NCI-H2196 (cell line): Measurements from ENCODE around the gene JAZF1.
A peak's percentile ranks its signal among the peaks of the same experiment; 100 is the strongest.

Experiments used
- DNase-seq: peaks from one replicate; lab custom pipeline; 2025; ENCODE audit not compliant: unreplicated experiment; lab: John Stamatoyannopoulos, UW

The JAZF1 gene

DNA sequence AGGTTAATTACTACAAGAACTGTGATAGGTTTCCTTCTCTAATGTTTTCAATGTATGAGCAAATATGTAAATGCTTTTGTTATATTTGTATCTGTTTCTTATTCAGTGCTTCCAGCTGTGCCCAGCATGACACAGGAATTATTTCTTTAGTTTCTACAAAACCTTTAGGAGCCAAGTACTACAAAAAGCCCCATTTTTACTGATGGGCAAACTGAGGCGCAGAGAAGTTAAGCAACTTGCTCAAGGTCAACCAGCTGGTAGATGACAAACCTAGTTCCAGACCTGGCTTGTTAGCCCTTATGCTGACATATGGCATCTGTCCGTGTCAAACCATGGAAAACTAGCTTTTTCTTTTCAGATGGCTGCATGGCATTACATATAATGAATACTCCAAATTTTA lies 134.6 kb downstream of the JAZF1 start:
- DNase-seq, result no peak

DNA sequence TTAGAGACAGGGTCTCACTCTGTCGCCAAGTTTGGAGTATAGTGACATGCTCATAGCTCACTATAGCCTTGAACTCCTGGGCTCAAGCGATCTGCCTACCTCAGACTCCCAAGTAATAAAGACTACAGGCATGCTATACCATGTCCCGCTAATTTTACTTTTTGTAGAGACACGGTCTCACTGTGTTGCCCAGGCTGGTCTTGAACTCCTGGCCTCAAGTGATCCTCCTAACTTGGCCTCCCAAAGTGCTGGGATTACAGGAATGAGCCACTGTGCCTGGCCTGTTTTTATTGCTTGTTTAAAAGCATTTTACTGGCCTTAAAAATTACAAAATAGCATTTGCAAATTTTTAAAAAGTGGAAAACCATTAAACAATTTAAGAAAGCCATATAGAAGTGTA lies 135.0 kb downstream of the JAZF1 start:
- no peak for DNase-seq

DNA sequence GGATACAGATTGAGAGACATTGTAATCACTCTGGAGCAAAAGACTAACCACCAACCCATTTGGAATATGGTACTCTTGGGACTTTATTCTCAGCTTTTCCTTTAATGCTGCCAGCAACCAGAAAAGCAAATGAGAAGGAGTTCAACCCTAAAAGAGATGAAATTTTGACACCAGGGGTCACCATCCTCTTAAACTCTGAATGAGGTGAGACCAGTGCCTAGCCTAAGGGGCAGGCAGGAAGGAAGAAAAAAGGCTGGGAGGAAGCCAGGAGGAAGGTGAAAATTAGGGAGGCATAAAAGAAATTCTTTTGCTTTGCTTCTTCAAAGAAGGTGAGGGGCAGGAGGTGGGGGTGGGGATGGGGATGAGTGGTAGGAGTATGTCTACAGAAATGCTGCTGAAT lies 135.8 kb downstream of the JAZF1 start:
- DNase-seq, result no peak

DNA sequence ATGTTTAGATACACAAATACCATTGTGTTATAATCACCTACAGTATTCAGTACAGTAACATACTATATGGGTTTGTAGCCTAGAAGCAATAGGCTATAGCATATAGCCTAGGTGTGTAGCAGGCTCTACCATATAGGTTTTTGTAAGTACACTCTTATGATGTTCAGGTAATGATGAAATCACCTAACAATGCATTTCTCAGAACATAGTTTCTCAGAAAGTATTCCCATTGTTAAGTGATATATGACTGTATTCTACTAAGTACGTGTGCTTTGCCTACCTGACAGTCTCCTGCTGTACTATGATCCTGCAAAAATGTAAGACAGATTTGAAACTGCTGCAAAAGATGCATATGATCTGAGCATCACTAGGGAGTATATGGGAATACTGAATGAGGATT lies 137.9 kb downstream of the JAZF1 start:
- no peak for DNase-seq

DNA sequence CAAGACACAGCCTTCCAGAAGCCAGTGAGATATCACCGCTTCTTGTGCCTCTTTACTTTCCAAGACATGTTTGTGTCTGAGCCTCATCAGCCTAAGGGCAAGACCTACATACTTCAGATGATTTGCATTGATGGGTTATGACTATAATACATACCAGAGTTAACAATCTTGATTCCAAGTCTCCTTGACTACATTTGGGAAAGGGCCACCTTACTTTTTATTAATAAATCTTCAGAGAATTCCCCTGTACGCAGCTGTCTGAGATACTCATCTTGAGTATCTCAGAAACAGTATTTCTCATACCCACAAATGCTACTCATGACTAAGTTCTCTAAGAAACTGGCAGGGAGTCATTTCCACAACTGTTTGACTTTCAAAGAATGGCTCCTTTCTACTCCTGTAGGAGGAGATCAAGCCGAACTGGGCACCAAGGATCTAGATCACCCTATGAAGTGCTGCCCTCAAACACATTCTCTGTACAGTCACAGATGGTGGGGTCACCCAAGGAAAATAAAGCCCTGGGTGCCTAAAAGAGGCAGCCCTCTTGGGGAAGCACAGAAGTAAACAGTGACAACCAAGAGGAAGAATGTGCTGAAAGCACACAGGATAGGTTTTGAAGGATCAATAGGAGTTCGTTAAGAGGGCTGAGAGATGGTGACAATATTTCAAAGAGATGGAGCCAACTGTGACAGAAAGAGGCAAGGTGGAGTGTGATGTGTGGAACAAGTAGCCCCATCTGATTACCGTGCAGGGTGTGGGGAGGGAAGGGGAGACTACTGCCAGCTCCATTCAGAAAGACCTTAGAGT lies 138.9 kb downstream of the JAZF1 start:
- DNase-seq, result no peak

DNA sequence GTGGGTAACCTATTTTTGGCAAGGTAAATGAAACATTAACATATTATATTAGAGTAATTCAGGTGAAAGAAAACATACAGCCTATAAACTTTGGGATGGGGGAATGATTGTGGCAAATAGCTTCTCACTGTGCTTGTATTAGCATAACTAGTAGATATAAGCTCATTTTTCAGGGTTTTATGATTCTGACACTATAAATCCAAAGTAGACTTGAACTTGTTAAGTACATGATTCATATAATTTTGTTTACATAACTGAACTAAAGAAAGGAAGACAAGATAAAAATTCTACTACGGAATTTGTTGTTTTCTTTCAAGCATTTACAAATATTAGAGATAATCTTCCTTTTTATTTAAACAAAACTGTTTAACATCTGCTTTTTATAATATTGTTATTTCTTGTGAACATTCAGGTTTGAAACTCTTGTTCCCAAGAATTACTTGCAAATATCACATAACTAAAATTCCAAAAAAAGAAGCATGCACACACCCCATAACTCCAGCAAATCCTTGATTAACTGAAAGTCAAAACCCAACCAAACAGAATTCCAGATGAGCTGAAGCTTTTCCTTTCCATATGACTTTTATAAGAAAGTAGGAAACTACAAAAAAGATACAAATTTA lies 142.3 kb downstream of the JAZF1 start:
- DNase-seq, result no peak

DNA sequence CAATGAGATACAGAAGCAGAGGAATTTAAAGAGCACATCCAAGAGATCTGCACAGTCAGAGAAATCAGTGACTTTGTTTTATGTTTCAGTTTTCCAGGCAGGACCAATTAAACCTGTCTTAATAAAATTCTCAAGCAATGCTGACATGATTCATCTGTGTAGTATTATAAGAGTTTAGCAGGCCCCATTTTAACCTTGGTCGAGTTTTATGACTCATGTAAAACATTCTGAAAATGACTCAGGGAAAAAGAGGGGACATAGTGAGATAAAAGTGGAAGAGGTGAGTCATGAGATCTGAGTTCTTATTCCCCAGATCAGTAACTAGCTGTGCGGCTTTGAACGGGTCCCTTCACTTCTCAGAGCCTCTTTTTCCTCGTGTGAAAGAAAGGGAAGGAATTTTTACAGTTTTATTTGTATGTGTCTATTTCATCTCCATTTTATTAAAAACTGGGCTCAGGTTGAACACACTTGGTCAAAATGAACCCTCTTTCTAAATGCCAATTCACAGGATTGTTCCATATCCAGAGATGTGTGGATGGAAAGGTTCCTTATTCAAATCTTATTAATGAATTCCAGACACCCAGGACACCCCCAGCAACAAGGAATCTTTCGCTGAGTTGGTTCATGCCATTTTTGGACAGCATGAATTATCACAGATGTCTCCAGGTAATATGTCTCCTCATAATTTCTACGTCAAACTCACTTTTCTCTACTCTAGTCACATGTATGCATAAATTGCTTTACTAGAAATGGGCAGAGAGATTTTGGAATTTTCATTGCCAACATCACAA lies 143.2 kb downstream of the JAZF1 start:
- no peak for DNase-seq

DNA sequence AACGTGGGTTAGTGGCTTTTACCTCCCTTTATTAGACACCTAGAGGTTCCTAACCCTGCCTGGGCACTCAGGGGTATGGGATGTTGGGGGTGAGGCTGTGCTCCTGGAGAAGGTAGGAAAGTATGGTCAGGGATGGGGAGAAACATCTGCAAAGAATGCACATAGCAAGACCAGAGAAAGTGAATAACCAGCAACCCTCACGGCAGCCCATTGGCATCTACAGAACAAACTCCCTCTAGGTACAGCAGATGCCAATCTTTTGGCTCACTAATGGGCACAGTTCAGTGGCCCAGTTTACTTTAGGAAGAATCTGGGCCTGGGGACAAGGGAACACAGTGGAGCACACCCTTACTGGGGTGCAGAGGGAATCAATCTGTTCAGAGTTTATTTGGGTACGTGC lies 143.9 kb downstream of the JAZF1 start:
- no peak for DNase-seq

DNA sequence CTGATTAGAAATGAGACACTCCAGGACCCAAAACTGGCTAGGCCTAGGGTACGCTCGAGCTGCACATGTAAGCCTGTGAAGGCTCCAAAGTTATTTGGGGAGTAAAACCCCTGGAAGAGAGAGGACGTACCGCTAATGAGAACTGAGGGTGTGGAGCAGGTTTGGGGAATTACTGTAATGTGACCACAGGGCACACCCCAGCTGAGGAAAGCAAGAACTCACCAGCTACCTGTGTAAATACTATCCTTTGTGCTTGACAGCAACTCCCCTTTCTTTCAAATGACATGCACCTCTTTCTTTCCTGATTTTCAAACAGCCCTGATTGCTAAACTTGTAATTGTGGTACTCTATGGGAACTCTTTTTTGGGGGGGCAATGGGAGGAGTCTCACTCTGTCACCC lies 147.2 kb downstream of the JAZF1 start:
- DNase-seq, result no peak

DNA sequence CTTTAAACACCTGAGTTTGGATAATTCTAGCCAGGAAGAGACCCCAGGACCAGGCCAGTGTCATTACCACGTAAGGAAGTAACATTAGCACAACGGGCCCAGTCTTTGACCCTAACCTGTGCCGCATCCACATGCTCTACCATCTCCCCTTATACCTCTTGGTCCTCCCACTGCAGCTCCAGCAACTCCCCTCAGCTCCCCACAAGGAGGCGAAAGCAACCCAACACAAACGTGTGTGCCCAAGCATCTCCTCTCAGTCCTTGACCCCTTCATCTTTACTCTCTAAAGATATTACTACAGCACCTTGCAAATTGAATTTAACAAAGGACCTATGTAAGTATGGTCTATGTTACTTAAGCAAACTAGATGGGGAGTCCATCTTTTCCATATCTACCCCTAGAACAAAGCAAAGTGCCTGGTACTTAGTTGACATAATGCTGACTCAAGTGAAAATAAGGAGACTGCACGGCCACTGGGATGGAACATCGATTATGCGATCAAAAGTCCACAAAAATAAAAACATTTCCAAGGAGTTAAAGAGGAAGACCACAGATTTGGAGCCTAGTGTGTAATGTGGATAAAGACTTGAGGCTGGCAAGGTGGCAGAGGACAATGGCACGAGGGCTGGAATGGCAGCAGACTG lies 147.7 kb downstream of the JAZF1 start:
- DNase-seq, result no peak

DNA sequence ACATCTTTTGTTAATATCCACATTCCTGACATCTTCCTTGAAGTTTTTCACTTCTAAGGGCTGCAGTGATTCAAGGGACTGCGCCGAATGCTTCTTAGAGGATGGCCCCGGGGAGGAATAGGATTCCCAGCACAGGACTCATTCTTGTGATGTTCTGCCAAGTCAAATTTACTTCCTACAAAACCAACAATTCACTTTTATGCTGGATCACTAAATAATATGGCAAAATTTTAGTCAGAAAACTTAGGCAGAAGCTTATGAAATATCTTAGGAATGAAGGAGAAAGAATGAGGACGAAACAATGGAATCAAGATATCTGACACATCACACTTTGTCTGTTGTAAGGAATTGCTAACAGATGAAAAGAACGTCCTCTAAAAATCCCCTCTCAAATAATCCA lies 151.5 kb downstream of the JAZF1 start:
- no peak for DNase-seq

DNA sequence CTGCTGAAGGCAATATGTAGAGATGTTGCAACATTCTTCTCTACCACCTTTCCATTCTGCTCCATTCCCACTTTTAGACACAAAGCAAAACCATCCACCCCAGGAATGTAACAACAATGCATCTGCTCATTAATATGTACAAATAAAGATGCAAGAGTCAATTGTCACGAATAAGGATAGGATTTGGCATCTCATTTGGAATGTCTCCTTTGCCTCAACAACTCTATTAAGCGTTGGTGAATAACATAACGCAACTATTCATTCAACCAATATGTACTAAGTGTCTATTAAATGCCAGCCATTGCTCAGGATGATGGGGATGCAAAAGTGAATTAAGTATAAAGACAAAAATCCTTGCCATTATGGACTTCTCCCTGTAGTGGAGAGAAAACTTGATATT lies 152.1 kb downstream of the JAZF1 start:
- DNase-seq, result no peak

DNA sequence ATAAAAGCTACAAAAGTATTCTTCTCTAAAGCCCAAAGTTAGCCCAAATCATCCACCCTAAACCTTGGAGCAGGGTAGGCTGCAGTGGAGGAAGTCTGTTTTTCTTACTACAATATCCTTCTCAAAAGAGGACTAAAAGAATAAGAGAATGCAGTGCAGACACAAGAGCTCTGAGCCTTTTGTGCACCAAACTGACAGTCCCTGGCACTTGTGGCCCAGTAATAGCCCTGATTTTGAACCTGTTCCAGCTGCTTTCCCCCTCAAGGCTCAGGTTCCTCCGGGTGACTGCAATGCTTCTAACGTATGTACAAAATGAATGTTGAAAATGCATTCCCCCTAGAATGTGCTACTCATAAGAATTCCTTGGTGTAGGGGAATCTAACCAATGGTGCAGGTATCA lies 154.4 kb downstream of the JAZF1 start:
- no peak for DNase-seq

DNA sequence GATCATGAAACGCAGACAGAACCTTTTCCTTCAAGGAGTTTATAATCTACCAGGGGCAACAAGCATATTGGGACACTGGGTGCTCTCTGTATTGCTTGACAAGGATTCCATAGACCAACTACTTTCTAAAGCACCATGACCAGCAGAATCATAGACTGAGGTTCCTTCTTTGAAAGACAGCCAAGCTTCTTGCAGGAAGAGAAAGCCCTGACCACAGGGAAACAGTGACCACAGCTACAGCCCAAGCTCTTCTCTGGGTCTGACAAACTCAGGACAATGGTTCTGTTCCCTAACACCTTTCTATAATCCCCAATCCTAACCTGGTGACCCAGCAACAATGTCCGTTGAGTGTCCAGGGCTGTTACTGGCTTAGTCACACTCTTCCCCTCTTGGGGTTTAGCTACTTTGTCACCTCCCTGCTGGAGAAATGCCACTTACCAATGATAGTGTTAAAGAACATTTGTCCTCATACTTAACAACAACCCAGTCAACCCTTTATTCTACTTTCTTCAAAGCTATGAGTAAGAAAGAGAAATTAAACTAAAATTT lies 155.7 kb downstream of the JAZF1 start:
- DNase-seq, result no peak

DNA sequence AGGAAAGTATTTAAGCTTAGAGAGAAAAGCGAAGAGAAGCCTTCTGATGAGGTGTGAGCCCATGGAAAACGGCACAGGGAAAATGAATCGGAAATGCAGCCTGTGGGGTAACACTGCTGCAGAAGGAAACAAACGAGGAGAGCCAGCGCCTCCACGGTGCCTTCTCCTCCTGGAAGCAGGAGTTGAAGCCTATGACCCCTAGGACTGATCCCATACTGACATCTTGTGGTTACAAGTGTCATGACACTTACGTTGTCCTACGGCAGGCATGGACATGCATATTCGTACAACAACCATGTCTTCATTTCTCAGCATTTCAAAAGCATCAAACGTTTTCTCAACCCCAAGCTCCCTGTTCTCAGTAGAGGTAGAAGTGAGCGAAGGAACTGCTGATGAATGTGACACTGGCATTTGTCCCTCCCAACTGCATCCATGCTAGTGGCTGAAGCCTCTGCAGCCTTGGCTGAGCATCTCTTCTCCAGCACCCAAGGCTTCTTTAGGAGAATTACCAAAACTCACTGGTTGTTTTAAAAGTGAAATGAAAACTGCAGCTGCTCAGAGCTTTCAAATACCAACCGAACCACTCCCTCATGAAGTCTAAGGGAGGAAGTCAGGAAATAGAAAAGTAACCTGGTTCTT lies 160.2 kb downstream of the JAZF1 start:
- peak; percentile 71 for DNase-seq

DNA sequence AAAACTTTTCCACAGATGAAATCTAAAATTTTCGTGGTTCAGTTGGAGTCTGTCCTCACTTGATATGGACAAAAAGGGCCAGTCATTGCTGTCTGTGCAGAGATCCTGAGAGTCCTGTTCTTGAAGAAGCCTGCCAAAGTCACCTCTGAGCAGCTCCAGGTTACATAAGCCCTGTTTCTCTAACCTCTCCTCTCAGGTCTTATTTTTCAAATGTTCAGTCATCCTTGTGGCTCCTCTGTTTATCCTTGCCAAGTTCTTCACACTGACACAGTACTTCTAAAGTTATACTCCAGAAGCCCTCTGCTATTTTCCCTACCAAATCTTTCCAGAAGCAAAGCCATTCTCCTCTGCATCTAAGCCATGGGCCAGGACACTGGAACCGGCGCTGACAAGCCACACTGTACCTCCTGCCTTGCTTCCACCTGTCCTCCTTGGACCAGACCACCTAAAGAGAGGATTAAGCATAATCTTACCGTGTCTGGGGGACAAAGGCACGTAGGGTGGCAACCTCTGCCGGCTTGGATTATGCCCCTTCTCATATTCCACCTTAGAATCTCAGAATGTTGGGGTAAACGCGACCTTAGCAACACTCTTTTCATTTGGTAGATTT lies 161.6 kb downstream of the JAZF1 start:
- DNase-seq, result no peak

DNA sequence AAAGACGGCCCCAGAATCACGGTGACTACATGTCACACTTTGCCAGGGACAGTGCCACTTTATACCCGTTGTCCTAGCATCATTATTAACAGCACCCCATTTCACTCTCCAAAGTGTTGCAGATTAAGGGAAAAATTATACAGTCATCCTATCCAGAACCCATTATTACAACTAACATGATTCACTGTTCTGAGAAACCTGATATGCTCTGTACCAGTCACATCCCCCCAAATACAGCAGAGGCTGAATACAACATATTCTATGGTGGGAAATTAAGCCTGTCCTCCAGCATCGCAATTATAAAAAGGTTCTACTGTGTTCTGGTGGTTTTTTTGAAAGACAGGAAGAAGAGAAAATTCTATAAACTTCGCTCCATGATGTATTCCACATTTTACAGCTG lies 162.1 kb downstream of the JAZF1 start:
- no peak for DNase-seq

DNA sequence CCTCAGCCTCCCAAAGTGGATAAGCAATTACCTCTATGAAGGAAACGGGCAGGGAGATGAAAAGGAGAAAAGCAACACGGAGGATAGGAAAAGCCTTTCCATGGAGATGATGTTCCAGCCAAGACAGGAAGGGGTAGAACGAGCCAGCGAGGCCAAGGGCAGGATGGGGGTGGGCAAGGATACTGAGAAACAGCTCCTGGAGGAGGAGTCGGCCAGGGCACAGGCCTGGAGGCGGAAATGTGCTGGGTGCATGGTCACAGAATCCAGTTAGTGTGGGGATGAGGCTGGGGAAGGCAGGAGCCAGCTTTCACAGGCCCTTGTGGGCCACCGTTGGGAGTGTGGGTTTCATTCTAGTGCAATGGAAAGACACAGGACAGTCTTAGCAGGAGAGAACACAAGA lies 162.6 kb downstream of the JAZF1 start:
- DNase-seq, result no peak

DNA sequence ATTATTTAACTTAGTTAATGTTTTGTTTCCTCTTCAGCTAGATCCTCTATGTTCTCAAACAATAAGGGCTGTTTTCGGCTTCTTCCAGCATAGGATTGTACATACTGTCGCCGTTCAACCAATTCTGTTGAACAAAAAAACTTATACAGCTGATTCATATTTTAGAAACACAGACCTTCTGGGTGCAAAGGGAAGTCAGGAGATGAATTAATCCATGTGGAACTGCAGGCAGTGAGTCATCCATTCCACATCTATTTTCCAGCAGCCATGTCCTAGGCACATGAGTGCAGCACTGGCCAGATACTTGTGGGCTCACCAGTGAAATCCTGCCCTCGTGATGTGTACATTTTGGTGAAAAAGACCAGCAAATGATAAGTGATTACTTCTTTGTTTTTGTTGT lies 163.2 kb downstream of the JAZF1 start:
- no peak for DNase-seq

DNA sequence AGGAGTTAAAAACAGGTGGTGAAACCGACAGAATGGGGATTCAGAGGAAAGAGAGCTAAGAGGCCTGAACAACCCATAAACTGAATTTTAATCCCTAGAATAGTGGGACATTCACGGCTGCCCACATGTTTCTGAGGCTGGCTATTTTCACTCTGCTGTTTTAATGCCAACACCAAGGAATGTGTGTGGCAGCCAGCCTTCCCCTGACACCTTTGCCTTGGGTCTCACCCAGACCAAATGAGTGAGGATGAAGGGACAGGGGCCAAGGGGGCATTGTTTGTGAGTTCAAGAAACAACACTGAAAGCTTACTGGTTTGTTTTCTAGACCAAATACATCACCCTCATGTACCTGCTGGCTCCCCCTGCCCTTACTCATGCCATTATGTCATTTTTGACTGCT lies 164.3 kb downstream of the JAZF1 start:
- DNase-seq, result no peak
